A172 (cell line): ENCODE results near the gene TNK2. TPM values are rescaled to one million over a fixed set of nuclear protein-coding genes. Genes with fewer than 3 reads are reported as not detected.
A peak's percentile ranks its signal among the peaks of the same experiment; 100 is the strongest.
"Not testable (repeated sequence)": the region's sequence is repeated elsewhere in the genome, so short reads cannot be mapped to it uniquely, and the experiment has no call there.

Experiments
- DNase-seq: peaks from one replicate; pipeline ENCODE4 v3.0.0-alpha.2; 2015; ENCODE audit warnings: low spot score
- total RNA-seq: library from RNA; depleted of rRNA; stranded (reverse); fragments of >200 nt; shearing (Covaris generic); gene quantifications from 2 replicates; pipeline ENCODE4 v1.2.3, GENCODE V29; 2014; rRNA removed

The TNK2 gene
- total RNA-seq, 1 experiment from 2014 or later, result 14.6 TPM

- no peak for DNase-seq
Observed at GRCh38 chr3:195822131-195822696, 86.1 kb downstream of the TNK2 start.

GRCh38 chr3:195821403-195822130 lies 86.8 kb downstream of the TNK2 start:
- DNase-seq, result no peak

GRCh38 chr3:195820901-195821300 lies 87.5 kb downstream of the TNK2 start:
- no peak for DNase-seq

GRCh38 chr3:195820186-195820585 lies 88.2 kb downstream of the TNK2 start:
- no peak for DNase-seq

GRCh38 chr3:195818301-195818700 lies 90.0 kb downstream of the TNK2 start:
- DNase-seq, result no peak

GRCh38 chr3:195817578-195818135 lies 90.7 kb downstream of the TNK2 start:
- DNase-seq, result peak; percentile 38

GRCh38 chr3:195816276-195816913 lies 92.0 kb downstream of the TNK2 start:
- DNase-seq, result not testable (repeated sequence)

GRCh38 chr3:195815169-195815771 lies 93.1 kb downstream of the TNK2 start:
- peak; percentile 95 for DNase-seq

GRCh38 chr3:195813916-195814640 lies 94.3 kb downstream of the TNK2 start:
- no peak for DNase-seq

Other genes with a start within 250 kb of the TNK2 start
- gene MUC20, start 187.6 kb downstream of the TNK2 start, total RNA-seq, result 0.05 TPM in 1 of 2 replicates, not detected in the other
- gene MUC4, start 96.6 kb downstream of the TNK2 start, total RNA-seq, result not detected in 2 replicates
- 120 and 160 TPM in 2 replicates for gene TFRC, start 173.5 kb upstream of the TNK2 start, total RNA-seq